IMR-90 (cell line): ENCODE data around the gene CTNNA2. TPM values are rescaled to one million over a fixed set of nuclear protein-coding genes. Genes with fewer than 3 reads are reported as not detected.

ENCODE experiments used
- ATAC-seq: fragments of 200-7000 bp; cut with Tn5 transposase; 2 replicates; pipeline ENCODE4 v1.9.1; 2020; ENCODE audit warnings: low read depth, mild to moderate bottlenecking, moderate library complexity
- BruUV-seq: library from RNA; stranded (reverse); fragments of 400-500 nt; replicated peaks from 2 replicates; lab custom pipeline; 2021; lab: Mats Ljungman, UMichigan
- CTCF ChIA-PET: fragments of 300-600 bp; formaldehyde crosslinking; extraction: SDS; loops from one replicate; lab custom pipeline; 2021; ENCODE audit warnings: antibody characterized with exemption; lab: Yijun Ruan, JAX
- POLR2A ChIA-PET: fragments of 300-600 bp; sonication (Branson Sonifier 250); formaldehyde crosslinking; loops from one replicate; lab custom pipeline; 2022; ENCODE audit warnings: antibody characterized with exemption; ENCODE audit not compliant: unreplicated experiment; lab: Charles Lee
- DNase-seq: peaks from one replicate; pipeline ENCODE4 v3.0.0; 2013
- H2AFZ ChIP-seq: replicated peaks from 2 replicates; pipeline ENCODE3; 2013; ENCODE audit warnings: low read length, mild to moderate bottlenecking; ENCODE audit not compliant: poor library complexity
- H2AK5ac ChIP-seq: 2 replicates; pipeline ENCODE4 v1.6.1; 2013; ENCODE audit warnings: low read depth, low read length, inconsistent platforms
- H2AK9ac ChIP-seq: replicated peaks from 2 replicates; pipeline ENCODE3; 2013; ENCODE audit warnings: mild to moderate bottlenecking, low read depth, low read length, moderate library complexity; ENCODE audit not compliant: poor library complexity
- H2BK120ac ChIP-seq: 2 replicates; pipeline ENCODE4 v1.6.1; 2013; ENCODE audit warnings: low read depth, low read length, inconsistent platforms
- H2BK15ac ChIP-seq: 3 replicates; pipeline ENCODE4 v1.6.1; 2013; ENCODE audit warnings: low read depth, low read length, inconsistent platforms
- H2BK20ac ChIP-seq: 2 replicates; pipeline ENCODE4 v1.6.1; 2013; ENCODE audit warnings: low read depth, mild to moderate bottlenecking, inconsistent platforms, low read length, moderate library complexity
- H2BK5ac ChIP-seq: 2 replicates; pipeline ENCODE4 v1.6.1; 2013; ENCODE audit warnings: mild to moderate bottlenecking, low read depth, low read length, inconsistent platforms; ENCODE audit not compliant: poor library complexity, severe bottlenecking
- H3K14ac ChIP-seq: replicated peaks from 2 replicates; pipeline ENCODE4 v1.6.1; 2013; ENCODE audit warnings: low read depth, low read length, inconsistent platforms
- H3K18ac ChIP-seq: 2 replicates; pipeline ENCODE4 v1.6.1; 2013; ENCODE audit warnings: low read depth, low read length, control low read depth
- H3K23ac ChIP-seq: 2 replicates; pipeline ENCODE4 v1.6.1; 2013; ENCODE audit warnings: low read depth, low read length, inconsistent platforms
- H3K27ac ChIP-seq: 2 replicates; pipeline ENCODE4 v1.5.1; 2013; ENCODE audit warnings: mild to moderate bottlenecking, control low read depth, low read length; ENCODE audit not compliant: insufficient read depth
- H3K27me3 ChIP-seq: 2 replicates; pipeline ENCODE4 v1.6.1; 2013; ENCODE audit warnings: low read length; ENCODE audit not compliant: control insufficient read depth, insufficient read depth
- H3K36me3 ChIP-seq: 2 replicates; pipeline ENCODE4 v1.6.1; 2013; ENCODE audit warnings: low read length, mixed read lengths; ENCODE audit not compliant: control insufficient read depth, insufficient read depth
- H3K4ac ChIP-seq: 2 replicates; pipeline ENCODE4 v1.6.1; 2013; ENCODE audit warnings: low read depth, low read length, inconsistent platforms
- H3K4me1 ChIP-seq: 2 replicates; pipeline ENCODE4 v1.6.1; 2013; ENCODE audit warnings: low read length, mixed read lengths; ENCODE audit not compliant: control insufficient read depth, insufficient read depth
- H3K4me2 ChIP-seq: 2 replicates; pipeline ENCODE4 v1.6.1; 2013; ENCODE audit warnings: low read depth, mild to moderate bottlenecking, control low read depth, low read length, moderate library complexity
- H3K4me3 ChIP-seq: 2 replicates; pipeline ENCODE4 v1.5.1; 2013; ENCODE audit warnings: low read depth, mild to moderate bottlenecking, control low read depth, low read length, moderate library complexity; ENCODE audit not compliant: insufficient read depth
- H3K56ac ChIP-seq: 2 replicates; pipeline ENCODE4 v1.6.1; 2013; ENCODE audit warnings: low read length, inconsistent platforms; ENCODE audit not compliant: insufficient read depth; ENCODE audit errors: extremely low read depth
- H3K79me1 ChIP-seq, 2 experiments: 2 replicates each; pipeline ENCODE4 v1.6.1; 2013; ENCODE audit warnings: low read length in 2 of 2, inconsistent platforms in 1 of 2, low read depth in 1 of 2
- H3K9ac ChIP-seq: 2 replicates; pipeline ENCODE4 v1.6.1; 2013; ENCODE audit warnings: low read depth, low read length, control low read depth
- H3K9me1 ChIP-seq: 2 replicates; pipeline ENCODE4 v1.6.1; 2013; ENCODE audit warnings: low read length, inconsistent platforms; ENCODE audit not compliant: insufficient read depth
- H3K9me3 ChIP-seq: 2 replicates; pipeline ENCODE4 v1.6.1; 2013; ENCODE audit warnings: low read length; ENCODE audit not compliant: control insufficient read depth, insufficient read depth
- H4K20me1 ChIP-seq: 2 replicates; pipeline ENCODE4 v1.6.1; 2013; ENCODE audit warnings: low read length, inconsistent platforms; ENCODE audit not compliant: insufficient read depth
- H4K5ac ChIP-seq: 2 replicates; pipeline ENCODE4 v1.6.1; 2013; ENCODE audit warnings: mild to moderate bottlenecking, low read depth, low read length, control low read depth
- H4K8ac ChIP-seq, 2 experiments: 2 replicates each; pipeline ENCODE4 v1.6.1; 2013; ENCODE audit warnings: low read depth in 2 of 2, low read length in 2 of 2, control low read depth in 1 of 2, inconsistent platforms in 1 of 2
- H4K91ac ChIP-seq: 2 replicates; pipeline ENCODE4 v1.6.1; 2013; ENCODE audit warnings: low read depth, low read length, inconsistent platforms; ENCODE audit not compliant: insufficient read depth
- BHLHE40 ChIP-seq: fragments of 150-350 bp; IDR thresholded peaks from 2 replicates; pipeline ENCODE4 v1.6.1; 2016; ENCODE audit warnings: mild to moderate bottlenecking, low read depth, low read length
- CEBPB ChIP-seq: IDR thresholded peaks from 2 replicates; pipeline ENCODE4 v1.6.1; 2012; ENCODE audit warnings: low read depth, low read length, improper control_type of control experiment
- CHD1 ChIP-seq: IDR thresholded peaks from 2 replicates; pipeline ENCODE4 v1.6.1; 2012; ENCODE audit warnings: low read depth, low read length, improper control_type of control experiment
- CTCF ChIP-seq: conservative IDR thresholded peaks from 2 replicates; pipeline ENCODE4 v1.5.1; 2012; ENCODE audit warnings: mild to moderate bottlenecking, low read depth, low read length, improper control_type of control experiment
- ELK1 ChIP-seq: fragments of 150-350 bp; IDR thresholded peaks from 2 replicates; pipeline ENCODE4 v1.6.1; 2016; ENCODE audit warnings: low read depth, mild to moderate bottlenecking, low read length, moderate library complexity, borderline replicate concordance
- FOS ChIP-seq: fragments of 150-350 bp; IDR thresholded peaks from 2 replicates; pipeline ENCODE4 v1.6.1; 2016; ENCODE audit warnings: low read depth, low read length
- MAFK ChIP-seq: IDR thresholded peaks from 2 replicates; pipeline ENCODE4 v1.6.1; 2012; ENCODE audit warnings: low read depth, low read length, improper control_type of control experiment
- MAZ ChIP-seq: IDR thresholded peaks from 2 replicates; pipeline ENCODE4 v1.6.1; 2012; ENCODE audit warnings: low read depth, mild to moderate bottlenecking, low read length, improper control_type of control experiment, moderate library complexity, borderline replicate concordance
- MXI1 ChIP-seq: IDR thresholded peaks from 2 replicates; pipeline ENCODE4 v1.6.1; 2012; ENCODE audit warnings: low read depth, mild to moderate bottlenecking, low read length, moderate library complexity, borderline replicate concordance
- NFE2L2 ChIP-seq: fragments of 150-350 bp; IDR thresholded peaks from 2 replicates; pipeline ENCODE4 v1.6.1; 2016; ENCODE audit warnings: low read depth, mild to moderate bottlenecking, low read length
- POLR2A ChIP-seq: IDR thresholded peaks from 2 replicates; pipeline ENCODE4 v1.6.1; 2012; ENCODE audit warnings: mild to moderate bottlenecking, low read depth, low read length
- RAD21 ChIP-seq: IDR thresholded peaks from 2 replicates; pipeline ENCODE4 v1.6.1; 2012; ENCODE audit warnings: low read length, improper control_type of control experiment
- RCOR1 ChIP-seq: IDR thresholded peaks from 2 replicates; pipeline ENCODE4 v1.6.1; 2012; ENCODE audit warnings: mild to moderate bottlenecking, low read length, improper control_type of control experiment; ENCODE audit not compliant: insufficient replicate concordance
- RFX5 ChIP-seq: IDR thresholded peaks from 2 replicates; pipeline ENCODE4 v1.8.0; 2012; ENCODE audit warnings: low read depth, mild to moderate bottlenecking, low read length, moderate library complexity
- SMC3 ChIP-seq: fragments of 150-350 bp; IDR thresholded peaks from 2 replicates; pipeline ENCODE4 v1.6.1; 2016; ENCODE audit warnings: low read depth, mild to moderate bottlenecking, antibody characterized with exemption, low read length, moderate library complexity
- USF2 ChIP-seq: fragments of 150-350 bp; IDR thresholded peaks from 2 replicates; pipeline ENCODE4 v1.6.1; 2017; ENCODE audit warnings: mild to moderate bottlenecking, antibody characterized with exemption, low read length, low read depth
- WGBS, 2 experiments: methylation state at CpG; one replicate each; pipeline versions ENCODE4 v1.1.5 to v1.1.7; 2013; ENCODE audit warnings: missing lambda C conversion rate in 2 of 2; ENCODE audit not compliant: insufficient read length in 1 of 2; ENCODE audit errors: extremely low coverage in 2 of 2; 5-methylcytosine and 5-hydroxymethylcytosine counted together
- dilution Hi-C: fragments of 300-500 bp; cut with HindIII; formaldehyde crosslinking; loops from one replicate; pipeline ENCODE4 v1.14.3; 2018; ENCODE audit warnings: low sequenced_read_pairs; ENCODE audit not compliant: unreplicated experiment
- in situ Hi-C: fragments of 300-500 bp; cut with MboI; formaldehyde crosslinking; loops from 3 replicates; pipeline ENCODE4 v1.14.3; 2019; ENCODE audit warnings: low sequenced_read_pairs, inconsistent platforms, mixed read lengths
- intact Hi-C: fragments of 100-400 bp; cut with micrococcal nuclease; formaldehyde crosslinking; loops from 2 replicates; pipeline ENCODE4 v1.10.0; 2022
- polyA plus RNA-seq, 3 experiments: library from polyadenylated mRNA; depleted of rRNA; stranded (reverse); fragments of >200 nt; gene quantifications; 2 replicates each; pipeline ENCODE4 v1.2.3, GENCODE V29; 2012; ENCODE audit warnings: low replicate concordance in 1 of 3
- total RNA-seq: library from RNA; depleted of rRNA; stranded (reverse); fragments of >200 nt; gene quantifications from 2 replicates; pipeline ENCODE4 v1.2.3, GENCODE V29; 2012

CTNNA2 gene
- total and polyA plus RNA-seq, 2 of the 4 experiments (the other 2 are of a cell fraction) = not detected

- H3K4ac ChIP-seq = peak overlapping the region; percentile 48
- ChIA-PET POLR2A (no interaction called here), CTCF (interaction anchor here (1.7 kb wide), 1 partner anchor 28 kb away, joined by 6 read pairs; no protein-coding TSS in a partner anchor)
- intact Hi-C loops = no loop called here
- H3K14ac ChIP-seq = peak overlapping the region; percentile 66; the same call in 1 of the 2 replicates
- TF ChIP-seq RCOR1 (no peak), NFE2L2 (no peak), FOS (no peak), BHLHE40 (no peak), POLR2A (no peak), CHD1 (no peak), CTCF (no peak), RAD21 (no peak), MXI1 (no peak), SMC3 (no peak), ELK1 (no peak), MAZ (no peak), CEBPB (no peak), USF2 (no peak), MAFK (no peak), RFX5 (no peak)
- H3K4me2 ChIP-seq = no peak overlapping the region; the same call in 1 of the 2 replicates
- peak overlapping the region; percentile 80 for H2BK20ac ChIP-seq
- no peak overlapping the region for H3K4me3 ChIP-seq
- H3K18ac ChIP-seq = peak overlapping the region; percentile 43; the same call in 1 of the 2 replicates
- in situ Hi-C loops = no loop called here
- no TSS peak for BruUV-seq
- no peak overlapping the region for H2AK5ac ChIP-seq
- no peak overlapping the region for H3K23ac ChIP-seq
- H2AFZ ChIP-seq = peak overlapping the region; percentile 8
- no peak overlapping the region for H3K56ac ChIP-seq
- no peaks in the 10 kb centered on the region for H3K36me3 ChIP-seq
- no peak overlapping the region for H4K5ac ChIP-seq
- no peaks in the 10 kb centered on the region for H3K79me1 ChIP-seq
- dilution Hi-C loops = no loop called here
- peak overlapping the region; percentile 46 for H2BK120ac ChIP-seq
- H2BK15ac ChIP-seq = peak overlapping the region; percentile 82; the same call in 1 of the 3 replicates
- no peak overlapping the region for H4K8ac ChIP-seq
- H3K27ac ChIP-seq = no peak overlapping the region
- H3K9me3 ChIP-seq = no peaks in the 10 kb centered on the region; the same call in 1 of the 2 replicates
- WGBS, 2 experiments = 83% methylated on average over 1 of the region's 4 CpGs; no CpG with 5 or more reads in 1 of the 2 experiments
- H3K4me1 ChIP-seq = peaks cover 7% of the 10 kb centered on the region; the same call in 1 of the 2 replicates
- no peak overlapping the region for H2BK5ac ChIP-seq
- no peak overlapping the region for H3K9ac ChIP-seq
- ATAC-seq (peak; percentile 46), DNase-seq (peak; percentile 69)
- peaks cover 4% of the 10 kb centered on the region; the same call in 1 of the 2 replicates for H3K9me1 ChIP-seq
- 0 out of 2 replicates have a peak overlapping the region, but pooled peaks have one; percentile 19 for H4K91ac ChIP-seq
- H2AK9ac ChIP-seq = no peak overlapping the region
- H3K27me3 ChIP-seq = no peaks in the 10 kb centered on the region
- no peaks in the 10 kb centered on the region for H4K20me1 ChIP-seq
Measured at GRCh38 chr2:80114812-80115211, 602.0 kb downstream of the CTNNA2 start.
